SK-N-MC (cell line): ENCODE data around the gene SPANXN3.
"Not testable (repeated sequence)": the region's sequence is repeated elsewhere in the genome, so short reads cannot be mapped to it uniquely, and the experiment has no call there.

Experiments
- DNase-seq: peaks from one replicate; pipeline ENCODE4 v3.0.0-alpha.2; 2011; ENCODE audit warnings: low read depth, low spot score
- H3K27ac ChIP-seq: fragments of 200-600 bp; sonication (generic); 2 replicates; pipeline ENCODE4 v1.5.1; 2016; ENCODE audit warnings: mixed run types
- H3K36me3 ChIP-seq: fragments of 200-600 bp; sonication (generic); 2 replicates; pipeline ENCODE4 v1.6.1; 2017; ENCODE audit warnings: antibody characterized with exemption, low read length, mixed read lengths; ENCODE audit not compliant: insufficient read depth
- H3K4me3 ChIP-seq: fragments of 200-600 bp; sonication (generic); 2 replicates; pipeline ENCODE4 v1.5.1; 2016
- H3K9ac ChIP-seq: fragments of 200-600 bp; sonication (generic); 2 replicates; pipeline ENCODE4 v1.8.0; 2017; ENCODE audit warnings: mixed run types, mixed read lengths; ENCODE audit not compliant: insufficient read length
- H3K9me3 ChIP-seq: fragments of 200-600 bp; sonication (generic); 2 replicates; pipeline ENCODE4 v1.6.1; 2017; ENCODE audit warnings: low read depth, mild to moderate bottlenecking, antibody characterized with exemption, low read length, moderate library complexity, mixed read lengths
- EZH2 ChIP-seq: fragments of 200-600 bp; sonication (generic); IDR thresholded peaks from one replicate; pipeline ENCODE4 v1.6.1; 2017; ENCODE audit warnings: antibody characterized with exemption
- FOXP2 ChIP-seq: optimal IDR thresholded peaks from 2 replicates; pipeline ENCODE3; 2011; ENCODE audit warnings: mild to moderate bottlenecking, moderate library complexity; ENCODE audit not compliant: insufficient read depth; ENCODE audit errors: extremely low read length, control extremely low read depth
- POLR2AphosphoS5 ChIP-seq: IDR thresholded peaks from 2 replicates; pipeline ENCODE4 v1.6.1; 2012; ENCODE audit warnings: mild to moderate bottlenecking, low read depth, low read length, borderline replicate concordance

SPANXN3 gene, protein sequence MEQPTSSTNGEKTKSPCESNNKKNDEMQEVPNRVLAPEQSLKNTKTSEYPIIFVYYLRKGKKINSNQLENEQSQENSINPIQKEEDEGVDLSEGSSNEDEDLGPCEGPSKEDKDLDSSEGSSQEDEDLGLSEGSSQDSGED

DNA sequence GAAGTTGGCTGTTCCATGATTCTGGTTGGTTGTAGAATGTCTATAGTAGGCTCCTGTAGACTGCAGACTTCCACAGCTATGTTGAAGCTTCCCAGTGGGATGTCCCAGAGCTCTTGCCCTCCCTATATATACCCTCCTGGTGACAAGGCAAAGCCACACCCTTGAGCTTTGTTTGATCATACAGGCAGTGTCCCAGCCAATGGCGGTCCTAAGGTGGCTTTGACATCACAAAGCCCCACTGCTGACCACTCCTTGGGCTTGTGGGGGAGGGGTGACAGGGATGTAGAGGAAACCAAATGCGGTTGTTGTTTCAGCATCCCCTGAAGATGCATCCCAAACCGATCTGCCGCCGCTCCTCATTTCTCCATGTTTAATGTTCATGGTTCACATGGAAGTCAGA, at the start of gene SPANXN3:
Gene SPANXN3 (minus strand): TSS at position 101 of the 400 bp plus-strand sequence. CDS start 84 bp downstream, at position 17.
- H3K27ac ChIP-seq, H3K4me3 ChIP-seq, H3K9ac ChIP-seq, H3K36me3 ChIP-seq, H3K9me3 ChIP-seq, DNase-seq: not testable (repeated sequence)

- Histone ChIP-seq H3K27ac (no peak overlapping the region), H3K4me3 (no peak overlapping the region), H3K36me3 (no peaks in the 10 kb centered on the region), H3K9ac (no peak overlapping the region), H3K9me3 (no peaks in the 10 kb centered on the region)
- TF ChIP-seq EZH2 (no peak), POLR2AphosphoS5 (no peak), FOXP2 (no peak)
- DNase-seq: no peak
Measured at GRCh38 chrX:143536176-143536575, 18.9 kb upstream of the SPANXN3 start.

DNA sequence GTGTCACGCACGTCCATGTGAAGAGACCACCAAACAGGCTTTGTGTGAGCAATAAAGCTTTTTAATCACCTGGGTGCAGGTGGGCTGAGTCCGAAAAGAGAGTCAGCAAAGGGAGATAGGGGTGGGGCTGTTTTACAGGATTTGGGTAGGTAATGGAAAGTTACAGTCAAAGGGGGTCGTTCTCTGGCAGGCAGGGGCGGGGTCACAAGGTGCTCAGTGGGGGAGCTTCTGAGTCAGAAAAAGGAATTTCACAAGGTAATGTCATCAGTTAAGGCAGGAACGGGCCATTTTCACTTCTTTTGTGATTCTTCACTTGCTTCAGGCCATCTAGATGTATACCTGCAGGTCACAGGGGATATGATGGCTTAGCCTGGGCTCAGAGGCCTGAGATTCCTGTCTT, 15.1 kb downstream of the SPANXN3 start:
- not testable (repeated sequence) for H3K4me3 ChIP-seq, H3K27ac ChIP-seq, H3K9me3 ChIP-seq, H3K9ac ChIP-seq, H3K36me3 ChIP-seq, DNase-seq

- no peak for TF ChIP-seq POLR2AphosphoS5
- no peak for TF ChIP-seq EZH2
- no peak for TF ChIP-seq FOXP2
- no peak for DNase-seq
Measured at GRCh38 chrX:143500751-143501150, 16.5 kb downstream of the SPANXN3 start.

DNA sequence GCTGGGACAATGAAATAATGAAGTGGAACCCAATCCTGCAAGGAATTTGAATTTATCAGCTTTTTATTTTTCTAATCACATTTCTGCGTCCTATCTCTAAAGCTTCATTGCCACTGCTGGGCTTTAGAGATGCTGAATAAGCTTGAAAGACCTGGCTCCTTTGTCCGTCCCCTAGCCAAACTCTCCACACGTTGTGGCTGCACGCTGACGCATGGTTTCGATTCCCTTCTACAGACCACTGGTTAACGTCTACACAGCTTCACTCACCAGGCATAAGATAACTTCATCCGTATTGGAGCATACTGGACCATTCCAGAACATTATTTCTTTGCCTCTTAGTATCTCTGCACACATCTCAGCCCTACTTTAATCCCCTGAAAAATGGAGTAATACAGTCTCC, 31.2 kb downstream of the SPANXN3 start:
- DNase-seq: no peak
- H3K27ac ChIP-seq: no peak overlapping the region
- no peaks in the 10 kb centered on the region for H3K36me3 ChIP-seq
- no peak overlapping the region for H3K9ac ChIP-seq
- TF ChIP-seq POLR2AphosphoS5: no peak
- no peak for TF ChIP-seq EZH2
- no peak overlapping the region for H3K4me3 ChIP-seq
- H3K9me3 ChIP-seq: no peaks in the 10 kb centered on the region

More at GRCh38 chrX:143500751-143501150, 16.5 kb downstream of the SPANXN3 start:
- no peaks in the 10 kb centered on the region for H3K9me3 ChIP-seq
- no peaks in the 10 kb centered on the region for H3K36me3 ChIP-seq
- H3K4me3 ChIP-seq: no peak overlapping the region
- H3K27ac ChIP-seq: no peak overlapping the region
- H3K9ac ChIP-seq: no peak overlapping the region

GRCh38 chrX:143476751-143477150, 40.5 kb downstream of the SPANXN3 start:
- H3K36me3 ChIP-seq: no peaks in the 10 kb centered on the region
- H3K9ac ChIP-seq: no peak overlapping the region
- DNase-seq: no peak
- TF ChIP-seq FOXP2 (no peak), POLR2AphosphoS5 (no peak), EZH2 (no peak)
- H3K9me3 ChIP-seq: no peaks in the 10 kb centered on the region
- H3K4me3 ChIP-seq: no peak overlapping the region
- no peak overlapping the region for H3K27ac ChIP-seq

- no peak overlapping the region for H3K4me3 ChIP-seq
- no peak for DNase-seq
- H3K36me3 ChIP-seq: no peaks in the 10 kb centered on the region
- H3K9me3 ChIP-seq: no peaks in the 10 kb centered on the region
- H3K27ac ChIP-seq: no peak overlapping the region
- TF ChIP-seq FOXP2: no peak
- TF ChIP-seq EZH2: no peak
- TF ChIP-seq POLR2AphosphoS5: no peak
- no peak overlapping the region for H3K9ac ChIP-seq
Measured at GRCh38 chrX:143472347-143472938, 44.8 kb downstream of the SPANXN3 start.

DNA sequence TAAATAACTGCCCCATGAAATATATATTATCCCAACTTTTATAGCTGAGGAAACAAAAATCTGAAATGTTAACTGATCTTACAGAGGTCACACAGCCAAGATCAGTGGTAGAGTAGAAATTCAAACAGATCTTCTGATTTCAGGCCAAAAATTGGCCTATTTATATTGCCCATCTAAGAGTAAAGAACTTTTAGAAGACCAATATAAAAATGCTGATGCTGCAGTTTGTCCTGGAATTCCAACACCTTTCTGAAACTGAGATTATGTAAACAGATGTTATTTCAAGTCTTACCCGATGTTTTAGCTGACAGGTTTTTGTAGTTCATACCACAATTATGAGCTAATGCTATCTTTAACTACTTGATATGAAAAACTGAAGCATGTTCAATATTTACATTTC, 51.1 kb downstream of the SPANXN3 start:
- Histone ChIP-seq H3K9ac (no peak overlapping the region), H3K27ac (no peak overlapping the region), H3K36me3 (no peaks in the 10 kb centered on the region), H3K9me3 (no peaks in the 10 kb centered on the region), H3K4me3 (no peak overlapping the region)
- DNase-seq: no peak
- no peak for TF ChIP-seq POLR2AphosphoS5
- no peak for TF ChIP-seq EZH2
- no peak for TF ChIP-seq FOXP2

- Histone ChIP-seq H3K9me3 (no peaks in the 10 kb centered on the region), H3K9ac (no peak overlapping the region), H3K4me3 (no peak overlapping the region), H3K27ac (no peak overlapping the region), H3K36me3 (no peaks in the 10 kb centered on the region)
- no peak for DNase-seq
- no peak for TF ChIP-seq EZH2
- TF ChIP-seq POLR2AphosphoS5: no peak
- no peak for TF ChIP-seq FOXP2
Measured at GRCh38 chrX:143462696-143463095, 54.6 kb downstream of the SPANXN3 start.

- Histone ChIP-seq H3K9ac (no peak overlapping the region), H3K4me3 (no peak overlapping the region), H3K9me3 (no peaks in the 10 kb centered on the region), H3K27ac (no peak overlapping the region), H3K36me3 (no peaks in the 10 kb centered on the region)
- no peak for DNase-seq
- TF ChIP-seq FOXP2 (no peak), EZH2 (no peak), POLR2AphosphoS5 (no peak)
Measured at GRCh38 chrX:143461606-143462005, 55.7 kb downstream of the SPANXN3 start.
